GM19023 (cell line): Measurements from ENCODE around the gene HASPIN.
"Not testable (repeated sequence)": the region's sequence is repeated elsewhere in the genome, so short reads cannot be mapped to it uniquely, and the experiment has no call there.

Source experiments
- ATAC-seq: cut with Tn5 transposase; IDR thresholded peaks from one replicate; pipeline ENCODE4 v1.9.1; 2021; ENCODE audit warnings: mild to moderate bottlenecking, moderate library complexity; ENCODE audit not compliant: unreplicated experiment

Gene HASPIN

DNA sequence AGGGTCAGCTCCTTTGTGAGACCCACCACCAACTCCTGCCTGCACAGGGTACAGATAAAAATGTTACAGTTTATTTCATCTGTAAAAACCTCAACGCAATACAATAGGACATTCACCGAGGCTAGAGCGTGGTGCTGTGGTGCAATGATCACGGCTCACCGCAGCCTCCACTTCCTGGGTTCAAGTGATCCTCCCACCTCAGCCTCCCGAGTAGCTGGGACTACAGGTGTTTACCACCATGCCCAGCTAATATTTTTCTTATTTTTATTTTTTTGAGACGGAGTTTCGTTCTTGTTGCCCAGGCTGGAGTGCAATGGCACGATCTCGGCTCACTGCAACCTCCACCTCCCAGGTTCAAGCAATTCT lies 11.2 kb downstream of the HASPIN start:
- not testable (repeated sequence) for ATAC-seq

DNA sequence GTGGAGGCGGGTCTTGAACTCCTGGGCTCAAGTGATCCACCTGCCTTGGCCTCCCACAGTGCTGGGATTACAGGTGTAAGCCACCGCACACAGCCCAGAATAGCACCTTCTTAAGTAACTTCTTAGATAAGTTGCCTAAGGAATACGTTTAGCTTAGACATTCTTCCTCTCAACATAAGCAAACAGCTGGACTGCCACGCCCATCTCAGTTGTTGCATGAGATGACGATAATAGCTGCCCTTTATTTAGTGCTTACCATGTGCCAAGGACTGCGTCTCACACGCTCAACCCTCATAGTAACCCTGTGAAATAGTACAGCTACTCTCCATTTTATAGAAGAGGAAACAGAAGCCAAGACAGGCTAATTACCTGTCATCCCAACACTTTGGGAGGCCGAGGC lies 11.8 kb downstream of the HASPIN start:
- no peak for ATAC-seq

DNA sequence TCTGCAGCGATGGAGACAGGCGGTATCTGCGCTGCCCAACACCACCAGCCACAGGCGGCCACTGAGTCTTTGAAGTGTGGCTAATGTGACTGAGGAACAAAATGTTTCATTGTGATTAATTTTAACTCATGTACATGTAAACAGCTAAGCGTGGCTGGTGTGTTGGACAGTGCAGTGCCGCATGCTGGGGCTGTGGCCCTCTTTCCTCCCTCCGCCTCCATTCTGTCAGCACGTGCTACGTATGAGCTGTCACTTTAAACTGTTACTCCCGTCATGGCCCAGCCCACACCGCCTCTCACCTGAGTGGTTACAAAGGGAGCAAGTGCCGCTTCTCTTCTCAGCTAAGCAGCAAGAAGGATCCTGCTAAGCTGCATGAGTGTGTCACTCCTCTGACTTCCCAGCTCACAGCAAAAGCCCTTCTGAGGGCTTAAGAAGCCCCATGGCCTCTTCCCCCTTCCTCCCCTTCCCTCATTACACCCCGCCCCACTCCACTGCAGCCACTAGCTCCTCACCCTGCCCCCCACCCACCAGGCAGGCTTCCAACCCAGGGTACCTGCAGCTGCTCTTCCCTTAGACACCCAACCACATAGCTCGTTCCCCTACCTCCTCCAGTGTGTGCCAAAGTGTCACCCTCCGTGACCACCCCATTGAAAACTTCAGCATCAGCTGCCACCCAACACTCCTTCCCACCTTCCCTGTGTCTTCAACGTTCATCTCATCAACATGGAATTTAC lies 15.0 kb downstream of the HASPIN start:
- no peak for ATAC-seq

DNA sequence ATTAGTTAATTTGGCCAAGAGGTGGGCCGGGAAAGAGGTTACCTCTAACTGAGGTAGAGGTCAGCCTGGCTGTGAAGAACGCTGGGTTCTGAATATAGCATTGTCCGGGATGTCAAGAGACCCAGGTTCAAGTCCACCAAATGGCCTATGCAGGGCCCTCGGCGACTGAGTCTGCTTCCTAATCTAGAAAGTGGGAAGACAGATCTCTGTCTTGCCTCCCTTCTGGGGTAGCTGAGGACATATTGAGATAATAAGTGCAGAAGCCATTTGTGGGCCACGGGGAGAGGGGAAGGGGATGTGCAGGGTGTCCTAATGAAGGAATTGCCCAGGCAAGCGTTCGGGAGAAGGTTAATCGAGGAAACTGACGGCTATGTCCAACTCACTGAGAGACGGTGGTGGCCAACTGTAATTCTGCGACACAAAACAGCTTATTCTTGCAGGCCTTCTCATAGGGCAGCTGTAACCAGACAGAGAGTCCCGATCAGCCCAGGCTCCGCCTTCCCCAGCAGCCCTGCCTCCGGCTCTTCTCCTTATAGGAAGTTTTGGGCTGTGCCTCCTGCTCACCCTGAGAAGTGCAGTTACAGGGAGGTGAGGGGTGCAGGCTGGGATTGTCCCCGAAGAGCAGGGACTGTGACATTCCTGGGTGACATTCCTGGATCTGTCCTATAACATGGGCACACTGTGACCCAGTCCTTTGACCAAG lies 15.9 kb downstream of the HASPIN start:
- no peak for ATAC-seq

DNA sequence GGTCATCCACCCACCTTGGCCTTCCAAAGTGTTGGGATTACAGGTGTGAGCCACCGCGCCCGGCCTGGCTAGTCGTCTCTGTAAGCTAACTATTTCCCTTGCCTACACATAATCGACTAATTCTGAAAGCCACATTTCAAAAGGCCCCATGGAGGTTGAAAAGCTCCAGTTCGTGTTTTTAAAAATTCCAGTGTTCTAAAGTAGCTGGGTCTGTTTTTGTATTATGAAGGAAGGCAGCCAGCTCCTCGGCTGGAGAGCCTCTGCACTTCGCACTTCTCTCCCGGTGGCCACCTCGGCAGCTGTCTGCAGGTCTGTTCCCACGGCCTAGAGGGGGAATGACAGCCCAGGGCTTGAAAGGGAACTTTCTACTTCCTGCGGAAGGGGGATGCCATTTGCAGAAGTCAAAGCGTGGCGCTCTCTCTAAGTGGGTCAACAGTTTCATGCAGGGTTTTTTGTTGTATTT lies 16.9 kb downstream of the HASPIN start:
- ATAC-seq = no peak

DNA sequence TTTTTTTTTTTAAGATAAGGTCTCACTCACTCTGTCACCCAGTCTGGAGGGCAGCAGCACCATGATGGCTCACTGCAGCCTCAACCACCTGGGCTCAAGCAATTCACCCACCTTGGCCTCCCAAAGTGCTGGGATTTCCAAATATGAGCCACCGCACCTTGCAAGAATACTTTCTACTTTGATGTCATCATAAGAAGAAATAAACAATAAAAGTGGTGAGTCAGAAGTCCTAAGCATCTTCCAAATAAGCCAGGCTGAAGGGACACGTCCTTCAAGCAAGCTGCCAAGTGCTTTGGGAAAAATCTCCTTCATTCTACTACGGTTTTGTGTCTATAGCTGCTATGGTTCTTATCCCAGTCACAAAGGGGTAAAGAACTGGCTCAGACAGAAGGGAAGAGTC lies 20.3 kb downstream of the HASPIN start:
- ATAC-seq = no peak

DNA sequence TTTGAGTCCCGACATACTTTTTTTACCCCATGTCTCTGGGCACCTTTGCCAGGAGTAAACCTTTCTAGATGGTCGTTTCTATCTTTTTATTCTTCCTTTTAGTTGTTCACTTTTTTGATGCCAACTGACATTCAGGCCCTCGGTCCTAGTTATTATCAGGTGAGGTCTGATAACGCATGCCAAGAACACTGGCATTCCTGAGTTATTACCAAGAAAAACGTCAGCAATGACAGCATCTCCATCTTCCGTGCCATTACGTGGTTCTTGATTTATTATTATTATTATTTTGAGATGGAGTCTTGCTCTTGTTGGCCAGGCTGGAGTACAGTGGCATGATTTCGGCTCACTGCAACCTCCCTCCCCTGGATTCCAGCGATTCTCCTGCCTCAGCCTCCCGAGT lies 21.4 kb downstream of the HASPIN start:
- no peak for ATAC-seq

DNA sequence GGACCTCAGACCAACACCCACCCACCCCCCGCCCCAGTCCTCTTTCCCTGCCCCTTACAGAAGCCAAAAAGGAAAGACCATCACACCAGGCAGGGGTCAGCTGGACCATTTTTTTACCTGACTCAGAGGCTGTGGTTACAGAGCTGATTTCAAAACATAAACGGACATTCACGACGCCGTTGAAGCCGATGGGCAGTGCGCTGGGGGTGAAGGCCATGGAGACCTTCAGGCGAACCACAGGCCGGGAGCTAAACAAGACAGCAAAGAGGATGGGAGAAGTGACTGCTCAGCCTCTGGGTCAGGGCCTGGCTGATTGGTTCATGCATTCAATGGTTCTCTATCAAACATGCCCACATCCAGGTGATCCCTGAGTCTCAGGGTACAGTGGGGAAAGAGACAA lies 24.1 kb downstream of the HASPIN start:
- ATAC-seq = no peak

DNA sequence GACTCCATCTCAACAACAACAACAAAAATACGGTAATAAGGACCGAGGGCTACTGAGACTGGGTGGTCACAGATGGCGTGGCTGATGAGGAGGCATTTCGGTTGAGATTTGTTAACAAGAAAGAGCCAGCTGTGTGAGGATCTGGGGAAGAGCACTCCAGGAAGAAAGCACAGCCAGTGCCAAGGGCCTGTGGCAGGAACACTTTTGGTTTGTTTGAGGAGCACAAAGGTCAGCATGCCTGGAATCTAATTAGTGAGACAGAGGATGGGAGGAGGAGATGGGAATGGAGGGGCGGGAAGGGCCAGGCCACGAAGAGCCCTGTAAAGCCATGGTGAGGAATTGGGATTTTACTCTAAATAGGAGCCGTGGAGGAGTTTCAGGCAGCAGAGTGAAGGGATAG lies 24.9 kb downstream of the HASPIN start:
- no peak for ATAC-seq

DNA sequence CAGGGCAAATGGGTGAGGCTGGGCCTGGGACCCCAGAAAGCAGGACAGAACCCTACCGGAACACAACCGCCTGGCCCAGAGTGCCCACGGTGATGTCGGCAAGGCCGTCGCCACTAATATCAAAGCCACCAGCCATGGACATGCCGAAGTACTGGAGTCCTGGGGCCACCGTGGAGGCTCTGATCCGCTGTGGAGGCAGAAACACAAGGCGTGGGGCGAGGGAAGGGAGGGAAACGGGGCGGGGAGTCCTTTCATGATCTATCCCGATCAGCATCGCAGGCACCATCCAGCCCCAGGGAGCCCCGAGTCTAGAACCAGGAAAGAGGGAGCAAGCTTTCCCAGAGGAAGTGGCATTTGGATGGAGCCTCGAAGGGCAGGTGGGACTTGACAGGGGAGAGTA lies 26.6 kb downstream of the HASPIN start:
- ATAC-seq = no peak

DNA sequence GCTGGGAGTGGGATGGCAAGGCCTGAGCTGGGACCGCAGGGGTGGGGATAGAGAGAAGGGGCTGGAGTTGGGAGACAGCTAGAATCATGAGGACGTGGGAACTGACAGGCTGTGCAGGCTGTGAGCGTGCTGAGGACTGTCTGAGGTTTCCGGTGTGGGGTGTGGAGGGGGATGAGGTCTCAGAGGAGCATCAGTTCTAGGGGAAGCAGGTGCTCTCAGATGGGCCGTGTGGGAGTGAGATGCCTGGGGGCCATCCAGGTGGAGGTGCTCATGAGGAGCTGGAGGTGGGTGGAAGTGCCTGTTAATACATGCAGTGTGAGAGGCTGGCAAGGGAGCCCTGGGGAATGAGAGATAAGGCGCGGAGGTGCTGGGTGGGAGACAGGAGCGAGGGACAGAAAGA lies 27.2 kb downstream of the HASPIN start:
- ATAC-seq = no peak

DNA sequence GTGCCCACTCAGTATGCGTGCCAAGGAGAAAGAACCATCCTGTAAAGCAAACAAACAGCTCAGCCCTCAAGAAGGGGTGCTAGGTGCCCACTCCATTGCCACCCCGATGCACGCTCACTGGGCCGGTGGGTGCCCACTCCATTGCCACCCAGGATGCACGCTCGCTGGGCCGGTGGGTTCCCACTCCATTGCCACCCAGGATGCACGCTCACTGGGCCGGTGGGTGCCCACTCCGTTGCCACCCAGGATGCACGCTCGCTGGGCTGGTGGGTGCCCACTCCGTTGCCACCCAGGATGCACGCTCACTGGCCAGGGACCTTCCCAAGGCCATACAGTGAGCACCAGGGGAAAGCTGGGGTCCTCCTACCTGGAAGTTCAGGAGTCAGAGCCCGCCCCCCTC lies 28.1 kb downstream of the HASPIN start:
- no peak for ATAC-seq

DNA sequence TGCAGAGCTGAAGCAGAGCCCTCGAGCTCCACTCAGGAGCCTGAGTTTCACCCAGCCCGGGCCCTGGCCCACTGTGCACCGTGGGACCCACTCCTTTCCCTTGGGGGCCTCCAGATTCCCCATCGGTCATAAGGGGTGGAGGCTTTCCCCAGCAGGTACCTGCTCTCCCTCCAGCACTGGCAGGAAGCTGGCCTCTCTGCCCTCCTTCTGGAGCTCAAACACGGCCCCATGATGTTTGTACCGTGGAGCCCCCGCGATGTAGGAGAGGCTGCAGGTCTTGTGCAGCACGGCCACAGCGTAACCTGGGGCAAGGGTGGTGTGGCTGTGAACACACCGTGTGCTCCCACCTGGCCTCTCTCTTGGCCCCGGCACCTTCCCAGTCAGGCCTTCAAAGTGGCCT lies 29.9 kb downstream of the HASPIN start:
- ATAC-seq = no peak

DNA sequence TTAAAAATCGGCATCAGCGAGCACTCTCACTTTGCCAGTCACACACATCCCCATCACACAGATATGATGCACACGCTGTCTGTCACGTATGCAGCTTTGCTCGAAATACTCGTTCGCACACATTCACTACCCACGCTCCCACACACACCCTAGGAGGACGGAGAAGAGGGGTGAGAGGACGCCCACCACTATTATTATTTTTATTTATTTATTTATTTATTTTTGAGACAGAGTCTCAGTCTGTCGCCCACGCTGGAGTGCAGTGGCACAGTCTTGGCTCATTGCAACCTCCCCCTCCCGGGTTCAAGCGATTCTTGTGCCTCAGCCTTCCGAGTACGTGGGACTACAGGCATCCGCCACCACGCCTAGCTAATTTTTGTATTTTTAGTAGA lies 30.4 kb downstream of the HASPIN start:
- no peak for ATAC-seq

DNA sequence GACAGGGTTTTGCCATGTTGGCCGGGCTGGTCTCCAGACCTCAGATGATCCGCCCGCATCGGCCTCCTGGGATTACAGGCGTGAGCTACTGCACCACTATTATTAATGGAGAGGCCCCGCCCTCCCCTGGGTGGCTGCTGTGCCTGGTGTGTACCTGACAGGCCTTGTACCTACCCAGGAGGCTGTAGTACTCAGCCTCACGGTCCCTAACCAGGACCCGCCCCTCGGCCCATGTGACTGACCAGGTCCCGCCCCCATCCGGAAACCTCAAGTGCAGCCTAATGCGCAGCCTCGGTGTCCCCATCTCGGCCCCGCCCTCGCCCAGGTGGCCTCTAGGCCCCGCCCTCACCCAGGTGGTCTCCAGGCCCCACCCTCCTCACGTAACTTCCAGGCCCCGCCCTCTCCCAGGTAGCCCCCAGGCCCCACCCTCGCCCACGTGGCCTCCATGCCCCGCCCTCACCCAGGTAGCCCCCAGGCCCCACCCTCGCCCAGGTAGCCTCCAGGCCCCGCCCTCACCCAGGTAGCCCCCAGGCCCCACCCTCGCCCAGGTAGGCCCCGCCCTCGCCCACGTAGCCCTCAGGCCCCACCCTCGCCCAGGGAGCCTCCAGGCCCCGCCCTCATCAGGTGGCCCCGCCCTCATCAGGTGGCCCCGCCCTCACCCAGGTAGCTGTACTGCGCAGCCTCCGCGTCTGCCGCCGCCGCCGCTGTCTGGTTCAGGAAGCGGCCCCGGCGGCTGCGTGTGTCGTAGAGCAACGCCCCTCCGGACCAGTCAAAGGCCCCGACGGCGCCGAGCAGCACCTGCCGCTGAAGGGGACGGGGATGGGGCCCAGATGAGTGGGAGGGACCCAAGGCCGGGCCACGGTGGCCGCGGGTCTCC lies 31.0 kb downstream of the HASPIN start:
- no peak for ATAC-seq

DNA sequence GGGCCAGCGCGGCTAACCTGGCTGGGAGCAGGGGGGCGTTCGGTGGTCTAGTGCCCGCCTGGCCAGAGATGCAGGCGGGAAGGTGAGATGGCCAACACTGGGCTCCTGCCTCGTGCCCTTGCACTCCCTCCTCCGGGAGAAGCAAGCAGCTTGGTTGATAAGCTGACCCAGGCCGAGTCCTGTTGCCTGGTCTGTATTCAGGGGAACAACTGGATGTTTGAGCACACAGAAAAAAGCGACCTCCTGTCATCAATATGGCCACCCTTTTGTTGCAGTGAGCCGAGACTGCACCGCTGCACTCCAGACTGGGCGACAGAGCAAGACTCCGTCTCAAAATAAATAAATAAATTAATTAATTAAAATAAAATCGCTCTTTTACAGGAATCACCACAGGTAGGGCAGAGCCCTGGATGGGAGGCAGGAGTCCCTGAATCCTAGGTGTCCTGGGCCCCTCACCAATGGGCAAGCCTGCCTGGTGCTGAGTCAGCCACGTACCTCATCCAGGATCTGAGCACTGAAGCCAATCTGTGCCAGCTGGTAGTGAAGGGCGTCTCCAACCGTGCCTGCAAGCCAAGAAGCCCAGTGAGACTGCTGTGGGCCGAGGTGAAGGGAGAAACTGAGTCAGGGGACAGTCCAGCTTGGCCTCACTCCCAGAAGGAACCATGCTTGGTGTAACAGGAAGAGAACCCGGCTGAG lies 31.8 kb downstream of the HASPIN start:
- no peak for ATAC-seq

DNA sequence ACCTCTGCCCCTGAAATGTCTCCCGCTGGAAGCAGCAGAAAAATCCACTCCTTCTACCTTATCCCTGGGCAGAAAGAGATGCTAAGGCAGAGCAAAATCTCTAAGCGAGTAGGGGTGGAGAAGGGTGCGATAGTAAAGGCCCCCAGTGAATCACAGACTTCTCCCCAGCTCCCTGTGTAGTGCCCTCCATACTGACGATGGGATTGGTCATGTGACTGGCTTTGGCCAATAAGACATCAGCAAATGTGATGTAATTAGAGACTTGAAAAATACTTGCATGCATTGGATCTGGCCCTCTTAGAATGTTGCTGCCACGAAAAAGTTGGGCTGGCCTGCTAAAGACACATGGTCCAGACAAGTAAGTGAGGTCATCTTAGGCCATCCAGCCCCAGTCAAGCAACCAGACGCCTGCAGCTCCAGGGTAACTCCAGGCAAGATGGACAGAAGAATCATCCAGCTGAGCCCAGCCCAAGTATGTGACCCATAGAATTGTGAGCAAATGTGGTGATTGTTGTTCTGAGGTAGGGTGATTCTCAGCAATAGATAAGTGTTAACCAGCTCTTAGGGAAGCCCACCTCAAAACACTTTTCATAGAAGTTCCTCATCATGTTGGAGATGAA lies 36.0 kb downstream of the HASPIN start:
- ATAC-seq = no peak

DNA sequence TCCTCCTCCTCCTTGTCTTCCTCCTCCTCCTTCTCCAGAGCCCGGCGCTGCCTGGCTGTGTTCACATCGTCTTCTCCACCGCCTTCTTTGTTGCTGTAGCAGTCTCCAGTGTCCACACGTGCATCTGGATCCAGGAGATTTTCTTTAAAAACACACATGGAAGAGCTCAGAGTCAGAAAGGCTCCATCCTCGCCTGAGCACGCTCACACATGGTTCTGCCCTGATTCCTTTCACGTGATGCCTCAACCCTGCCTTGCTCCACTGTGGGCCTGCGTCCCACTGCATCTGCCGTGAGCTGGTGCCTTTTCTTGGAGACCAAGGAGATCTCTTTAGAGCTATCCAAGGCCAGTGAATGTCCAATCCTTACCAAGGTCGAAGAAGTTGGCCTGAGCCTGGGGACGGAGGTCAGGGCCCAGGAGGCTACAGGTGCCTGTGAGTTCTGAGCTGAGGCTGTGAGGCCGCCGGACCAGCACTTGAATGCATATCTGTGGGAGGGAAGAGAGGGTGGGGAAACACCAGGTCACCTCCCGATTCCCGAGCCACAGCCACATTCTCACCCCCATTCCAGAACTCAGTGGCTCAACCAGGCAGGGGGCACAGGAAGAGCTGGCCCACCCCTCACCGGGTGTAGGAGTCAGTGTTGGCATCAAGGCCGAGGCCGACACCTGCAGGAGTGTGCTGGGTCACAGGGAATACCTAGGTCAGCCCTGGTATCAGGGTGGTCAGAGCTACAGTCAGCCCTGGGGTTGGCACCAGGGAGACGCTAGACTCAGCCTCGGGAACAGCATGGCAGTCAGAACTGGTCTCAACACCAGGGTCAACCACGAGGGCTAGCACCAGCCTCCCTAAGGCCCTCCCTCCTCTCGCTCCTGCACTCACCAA lies 37.6 kb downstream of the HASPIN start:
- ATAC-seq = no peak

DNA sequence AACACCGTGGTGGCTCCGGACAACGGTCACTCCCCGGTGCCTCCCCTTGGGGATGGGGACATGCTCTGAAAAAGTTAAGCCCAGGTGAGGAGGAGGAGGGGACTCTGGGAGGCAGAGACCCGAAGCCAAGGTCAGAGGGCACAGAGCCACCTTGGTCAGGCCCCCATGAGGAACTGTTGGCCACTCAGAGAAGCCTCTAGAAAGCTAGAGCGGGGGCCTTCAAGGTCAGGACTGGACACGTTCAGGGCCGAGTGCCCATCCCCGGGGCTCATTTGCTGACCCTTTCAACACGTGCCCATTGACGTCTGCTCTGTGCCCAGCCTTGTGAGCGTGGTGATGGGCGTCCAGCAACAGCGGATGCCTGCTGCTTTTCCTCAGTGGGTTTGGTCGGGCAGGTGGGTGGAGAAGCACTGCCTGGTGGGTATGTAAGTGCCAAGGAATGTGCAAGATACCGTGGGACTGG lies 38.2 kb downstream of the HASPIN start:
- no peak for ATAC-seq
